ENCODE results near the gene HNRNPL. TPM values are rescaled to one million over a fixed set of nuclear protein-coding genes. Genes with fewer than 3 reads are reported as not detected.

Gene HNRNPL
- total and polyA plus RNA-seq, 10 of the 15 experiments (the other 5 are each of a cell fraction or from before 2014, with no cell fraction given): 32.5 to 512 (median 306) TPM

DNA sequence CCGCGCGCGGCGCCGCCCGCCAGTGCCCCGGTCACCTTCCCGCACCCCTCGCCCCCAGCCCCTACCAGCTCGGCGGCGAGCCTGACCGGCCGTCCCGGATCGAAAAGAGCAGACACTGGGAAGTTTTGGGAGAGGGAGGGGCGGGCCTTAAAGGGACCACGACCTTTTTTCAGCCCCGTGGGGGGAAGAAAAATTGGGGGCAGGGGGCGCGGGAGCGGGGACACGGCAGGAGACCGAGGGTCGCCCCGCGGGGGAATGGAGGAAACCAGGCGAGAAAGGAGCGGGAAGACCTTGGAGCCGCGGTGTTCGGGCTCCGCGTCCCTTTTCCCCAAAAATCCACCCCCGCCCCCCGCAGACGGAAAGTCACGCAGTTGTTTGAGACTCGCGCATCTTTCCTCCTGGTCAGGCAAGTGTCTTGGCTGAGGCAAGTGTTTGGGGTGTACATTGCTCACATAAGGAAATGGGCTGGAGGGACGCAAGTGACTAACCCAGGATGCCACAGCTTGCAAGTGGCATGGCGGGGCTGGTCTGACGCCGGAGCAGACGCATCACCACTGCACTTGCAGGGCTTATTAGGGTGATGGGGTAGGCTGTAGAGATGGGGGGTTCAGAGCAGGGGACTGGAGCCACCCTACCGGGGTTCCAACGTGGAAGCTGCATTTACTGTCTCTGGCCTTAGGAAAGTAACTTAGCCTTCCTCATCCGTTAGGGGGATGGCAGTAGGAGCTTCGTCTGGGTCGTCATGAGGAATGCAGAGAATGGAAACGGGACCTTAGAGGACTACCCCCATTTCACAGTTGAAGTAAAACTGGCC, 2.7 kb upstream of the HNRNPL start (continued):
- TF ChIP-seq, protein P1, sequence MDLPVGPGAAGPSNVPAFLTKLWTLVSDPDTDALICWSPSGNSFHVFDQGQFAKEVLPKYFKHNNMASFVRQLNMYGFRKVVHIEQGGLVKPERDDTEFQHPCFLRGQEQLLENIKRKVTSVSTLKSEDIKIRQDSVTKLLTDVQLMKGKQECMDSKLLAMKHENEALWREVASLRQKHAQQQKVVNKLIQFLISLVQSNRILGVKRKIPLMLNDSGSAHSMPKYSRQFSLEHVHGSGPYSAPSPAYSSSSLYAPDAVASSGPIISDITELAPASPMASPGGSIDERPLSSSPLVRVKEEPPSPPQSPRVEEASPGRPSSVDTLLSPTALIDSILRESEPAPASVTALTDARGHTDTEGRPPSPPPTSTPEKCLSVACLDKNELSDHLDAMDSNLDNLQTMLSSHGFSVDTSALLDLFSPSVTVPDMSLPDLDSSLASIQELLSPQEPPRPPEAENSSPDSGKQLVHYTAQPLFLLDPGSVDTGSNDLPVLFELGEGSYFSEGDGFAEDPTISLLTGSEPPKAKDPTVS (IDR thresholded peaks at IDR 0.05; ENCODE audit: low read depth, low read length): no peak
- TF ChIP-seq YBX1 (IDR thresholded peaks at IDR 0.05) (no peak), FOXM1 (IDR thresholded peaks at IDR 0.05; ENCODE audit: low read depth, low read length) (no peak), CBX5 (IDR thresholded peaks at IDR 0.05; ENCODE audit: low read depth) (no peak), SIN3A (IDR thresholded peaks at IDR 0.05; ENCODE audit: low read depth, low read length) (peak; percentile 46; the same call in 1 of the 2 replicates), IKZF1 (conservative IDR thresholded peaks at IDR 0.05) (peak; percentile 53; the same call in 1 of the 2 replicates), HDGF (IDR thresholded peaks at IDR 0.05) (peak; percentile 47; the same call in 1 of the 2 replicates), NBN (IDR thresholded peaks at IDR 0.05) (peak; percentile 52; the same call in 1 of the 2 replicates), CEBPB (IDR thresholded peaks at IDR 0.05; ENCODE audit: borderline replicate concordance in 1 of 2, low read depth in 2 of 2, low read length in 2 of 2) (no peak), ATF7 (IDR thresholded peaks at IDR 0.05; ENCODE audit: low read depth) (no peak), SPI1 (IDR thresholded peaks at IDR 0.05; ENCODE audit: borderline replicate concordance, insufficient read depth, low read depth, low read length) (no peak), MYC (IDR thresholded peaks at IDR 0.05; ENCODE audit: insufficient read depth, insufficient read length, insufficient replicate concordance, low read length, severe bottlenecking) (no peak), MTA2 (IDR thresholded peaks at IDR 0.05; ENCODE audit: low read depth) (peak; percentile 40; the same call in 1 of the 2 replicates), PAX5 (IDR thresholded peaks at IDR 0.05; ENCODE audit: borderline replicate concordance, low read depth, low read length) (no peak), TARDBP (IDR thresholded peaks at IDR 0.05; ENCODE audit: borderline replicate concordance) (no peak; the same call in 1 of the 2 replicates), SIX5 (IDR thresholded peaks at IDR 0.05; ENCODE audit: low read depth, low read length, severe bottlenecking) (no peak), POLR2A (IDR thresholded peaks at IDR 0.05; ENCODE audit: low read depth, low read length) (peak; percentile 84), NFXL1 (IDR thresholded peaks at IDR 0.05; ENCODE audit: borderline replicate concordance) (no peak), TBL1XR1 (IDR thresholded peaks at IDR 0.05; ENCODE audit: low read depth, low read length) (no peak), ETV6 (conservative IDR thresholded peaks at IDR 0.05 in 1 of 2, IDR thresholded peaks at IDR 0.05 in 1 of 2; ENCODE audit: borderline replicate concordance in 1 of 2, low read depth in 1 of 2) (no peak)
- TF ChIP-seq, protein P2, sequence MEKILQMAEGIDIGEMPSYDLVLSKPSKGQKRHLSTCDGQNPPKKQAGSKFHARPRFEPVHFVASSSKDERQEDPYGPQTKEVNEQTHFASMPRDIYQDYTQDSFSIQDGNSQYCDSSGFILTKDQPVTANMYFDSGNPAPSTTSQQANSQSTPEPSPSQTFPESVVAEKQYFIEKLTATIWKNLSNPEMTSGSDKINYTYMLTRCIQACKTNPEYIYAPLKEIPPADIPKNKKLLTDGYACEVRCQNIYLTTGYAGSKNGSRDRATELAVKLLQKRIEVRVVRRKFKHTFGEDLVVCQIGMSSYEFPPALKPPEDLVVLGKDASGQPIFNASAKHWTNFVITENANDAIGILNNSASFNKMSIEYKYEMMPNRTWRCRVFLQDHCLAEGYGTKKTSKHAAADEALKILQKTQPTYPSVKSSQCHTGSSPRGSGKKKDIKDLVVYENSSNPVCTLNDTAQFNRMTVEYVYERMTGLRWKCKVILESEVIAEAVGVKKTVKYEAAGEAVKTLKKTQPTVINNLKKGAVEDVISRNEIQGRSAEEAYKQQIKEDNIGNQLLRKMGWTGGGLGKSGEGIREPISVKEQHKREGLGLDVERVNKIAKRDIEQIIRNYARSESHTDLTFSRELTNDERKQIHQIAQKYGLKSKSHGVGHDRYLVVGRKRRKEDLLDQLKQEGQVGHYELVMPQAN (conservative IDR thresholded peaks at IDR 0.05): peak; percentile 42; the same call in 1 of the 2 replicates
- TF ChIP-seq, protein P3, sequence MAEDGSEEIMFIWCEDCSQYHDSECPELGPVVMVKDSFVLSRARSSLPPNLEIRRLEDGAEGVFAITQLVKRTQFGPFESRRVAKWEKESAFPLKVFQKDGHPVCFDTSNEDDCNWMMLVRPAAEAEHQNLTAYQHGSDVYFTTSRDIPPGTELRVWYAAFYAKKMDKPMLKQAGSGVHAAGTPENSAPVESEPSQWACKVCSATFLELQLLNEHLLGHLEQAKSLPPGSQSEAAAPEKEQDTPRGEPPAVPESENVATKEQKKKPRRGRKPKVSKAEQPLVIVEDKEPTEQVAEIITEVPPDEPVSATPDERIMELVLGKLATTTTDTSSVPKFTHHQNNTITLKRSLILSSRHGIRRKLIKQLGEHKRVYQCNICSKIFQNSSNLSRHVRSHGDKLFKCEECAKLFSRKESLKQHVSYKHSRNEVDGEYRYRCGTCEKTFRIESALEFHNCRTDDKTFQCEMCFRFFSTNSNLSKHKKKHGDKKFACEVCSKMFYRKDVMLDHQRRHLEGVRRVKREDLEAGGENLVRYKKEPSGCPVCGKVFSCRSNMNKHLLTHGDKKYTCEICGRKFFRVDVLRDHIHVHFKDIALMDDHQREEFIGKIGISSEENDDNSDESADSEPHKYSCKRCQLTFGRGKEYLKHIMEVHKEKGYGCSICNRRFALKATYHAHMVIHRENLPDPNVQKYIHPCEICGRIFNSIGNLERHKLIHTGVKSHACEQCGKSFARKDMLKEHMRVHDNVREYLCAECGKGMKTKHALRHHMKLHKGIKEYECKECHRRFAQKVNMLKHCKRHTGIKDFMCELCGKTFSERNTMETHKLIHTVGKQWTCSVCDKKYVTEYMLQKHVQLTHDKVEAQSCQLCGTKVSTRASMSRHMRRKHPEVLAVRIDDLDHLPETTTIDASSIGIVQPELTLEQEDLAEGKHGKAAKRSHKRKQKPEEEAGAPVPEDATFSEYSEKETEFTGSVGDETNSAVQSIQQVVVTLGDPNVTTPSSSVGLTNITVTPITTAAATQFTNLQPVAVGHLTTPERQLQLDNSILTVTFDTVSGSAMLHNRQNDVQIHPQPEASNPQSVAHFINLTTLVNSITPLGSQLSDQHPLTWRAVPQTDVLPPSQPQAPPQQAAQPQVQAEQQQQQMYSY (CRISPR knock-in tag; IDR thresholded peaks at IDR 0.05): no peak
- TF ChIP-seq, protein P4, sequence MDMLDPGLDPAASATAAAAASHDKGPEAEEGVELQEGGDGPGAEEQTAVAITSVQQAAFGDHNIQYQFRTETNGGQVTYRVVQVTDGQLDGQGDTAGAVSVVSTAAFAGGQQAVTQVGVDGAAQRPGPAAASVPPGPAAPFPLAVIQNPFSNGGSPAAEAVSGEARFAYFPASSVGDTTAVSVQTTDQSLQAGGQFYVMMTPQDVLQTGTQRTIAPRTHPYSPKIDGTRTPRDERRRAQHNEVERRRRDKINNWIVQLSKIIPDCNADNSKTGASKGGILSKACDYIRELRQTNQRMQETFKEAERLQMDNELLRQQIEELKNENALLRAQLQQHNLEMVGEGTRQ (IDR thresholded peaks at IDR 0.05; ENCODE audit: borderline replicate concordance, low read depth, low read length): no peak
